Fibroblast of the conjunctiva (primary cell): Measurements from ENCODE around the gene MACROD2.

Experiments
- DNase-seq: peaks from one replicate; pipeline ENCODE4 v3.0.0-alpha.2; 2010; ENCODE audit warnings: low read depth

The MACROD2 gene

GRCh38 chr20:14657266-14658005 lies 662.1 kb downstream of the MACROD2 start:
- DNase-seq: no peak

- DNase-seq: no peak
Measured at GRCh38 chr20:14664101-14664500, 668.8 kb downstream of the MACROD2 start.

- DNase-seq: no peak
Measured at GRCh38 chr20:14666696-14667095, 671.4 kb downstream of the MACROD2 start.

- DNase-seq: no peak
Measured at GRCh38 chr20:14667226-14667625, 671.9 kb downstream of the MACROD2 start.

- no peak for DNase-seq
Measured at GRCh38 chr20:14672066-14672465, 676.8 kb downstream of the MACROD2 start.

- no peak for DNase-seq
Measured at GRCh38 chr20:14673164-14673563, 677.8 kb downstream of the MACROD2 start.

GRCh38 chr20:14677455-14677854 lies 682.1 kb downstream of the MACROD2 start:
- DNase-seq: no peak

GRCh38 chr20:14685183-14685582 lies 689.9 kb downstream of the MACROD2 start:
- no peak for DNase-seq

- DNase-seq: no peak
Measured at GRCh38 chr20:14687313-14687712, 692.0 kb downstream of the MACROD2 start.

- no peak for DNase-seq
Measured at GRCh38 chr20:14688005-14688404, 692.7 kb downstream of the MACROD2 start.

- DNase-seq: no peak
Measured at GRCh38 chr20:14691994-14692393, 696.7 kb downstream of the MACROD2 start.

GRCh38 chr20:14696478-14696877 lies 701.2 kb downstream of the MACROD2 start:
- DNase-seq: no peak

GRCh38 chr20:14696937-14697336 lies 701.6 kb downstream of the MACROD2 start:
- DNase-seq: no peak

- no peak for DNase-seq
Measured at GRCh38 chr20:14698125-14698524, 702.8 kb downstream of the MACROD2 start.

GRCh38 chr20:14698605-14699373 lies 703.5 kb downstream of the MACROD2 start:
- DNase-seq: no peak

- no peak for DNase-seq
Measured at GRCh38 chr20:14700639-14700960, 705.3 kb downstream of the MACROD2 start.

GRCh38 chr20:14701326-14701725 lies 706.0 kb downstream of the MACROD2 start:
- DNase-seq: no peak

- DNase-seq: no peak
Measured at GRCh38 chr20:14706555-14706954, 711.2 kb downstream of the MACROD2 start.

- DNase-seq: no peak
Measured at GRCh38 chr20:14707026-14707680, 711.8 kb downstream of the MACROD2 start.

- no peak for DNase-seq
Measured at GRCh38 chr20:14707865-14708596, 712.7 kb downstream of the MACROD2 start.

GRCh38 chr20:14709439-14709838 lies 714.1 kb downstream of the MACROD2 start:
- no peak for DNase-seq

GRCh38 chr20:14710951-14711350 lies 715.6 kb downstream of the MACROD2 start:
- no peak for DNase-seq
